GM20000 (cell line): ENCODE measurements around the gene CACNA2D1.

Experiments used
- DNase-seq: peaks from one replicate; pipeline ENCODE4 v3.0.0; 2012; ENCODE audit warnings: low spot score
- TF ChIP-seq, protein P1 (sequence below): IDR thresholded peaks from 2 replicates; pipeline ENCODE4 v1.5.1; 2012; ENCODE audit warnings: mild to moderate bottlenecking, control low read depth; ENCODE audit errors: extremely low read depth, missing control alignments

The CACNA2D1 gene

DNA sequence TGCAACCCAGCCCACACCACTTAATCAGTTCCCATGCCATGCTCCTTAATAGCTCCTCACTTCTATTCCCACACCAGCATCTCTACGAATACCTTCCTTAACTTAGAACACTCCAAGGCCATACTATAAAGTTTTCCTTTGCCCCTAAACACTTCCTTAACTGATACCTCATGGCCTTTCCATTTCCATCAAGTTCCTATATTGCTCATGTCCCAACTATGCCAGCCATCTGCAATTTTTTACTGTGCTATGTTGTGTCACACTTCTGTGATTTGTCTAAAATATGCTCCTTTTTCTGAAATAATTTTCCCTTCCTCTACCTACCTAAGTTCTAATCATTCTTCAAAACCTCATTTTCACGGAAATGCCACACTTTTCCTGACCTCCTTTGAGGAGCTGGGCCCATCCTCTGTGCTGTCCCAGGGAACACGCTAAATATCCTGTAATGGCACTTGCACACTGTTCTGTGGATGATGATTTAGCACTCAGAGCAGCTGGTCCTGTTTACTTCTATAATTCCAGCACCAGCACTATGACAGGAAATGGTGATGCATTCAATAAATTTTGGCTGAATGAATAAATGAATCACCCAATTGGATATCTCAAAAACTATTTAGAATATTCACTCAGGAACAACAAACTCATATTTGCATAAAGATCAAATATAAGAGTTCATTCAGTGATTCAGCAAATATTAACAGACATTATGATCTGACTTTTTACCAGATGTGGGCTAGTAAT is 407.3 kb downstream of the CACNA2D1 start:
- DNase-seq, result no peak

DNA sequence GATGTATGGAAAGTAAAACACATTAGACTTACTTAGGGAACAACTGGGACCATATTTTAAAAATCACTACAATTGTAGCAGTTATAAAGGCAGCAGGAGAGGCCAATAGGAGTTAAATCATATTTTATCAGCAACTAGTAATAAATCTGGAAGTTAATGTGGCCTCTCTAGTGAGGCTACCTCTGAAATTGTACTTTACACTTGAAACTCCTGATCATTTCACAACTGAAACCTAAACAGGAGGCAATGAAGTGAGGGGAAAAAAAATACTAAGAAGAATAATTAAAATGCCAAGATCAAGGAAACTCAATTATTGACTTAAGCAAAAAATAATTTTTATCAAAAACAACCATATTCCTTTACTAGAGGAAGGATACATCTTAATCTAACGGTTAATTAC is 408.1 kb downstream of the CACNA2D1 start:
- TF ChIP-seq, protein P1, sequence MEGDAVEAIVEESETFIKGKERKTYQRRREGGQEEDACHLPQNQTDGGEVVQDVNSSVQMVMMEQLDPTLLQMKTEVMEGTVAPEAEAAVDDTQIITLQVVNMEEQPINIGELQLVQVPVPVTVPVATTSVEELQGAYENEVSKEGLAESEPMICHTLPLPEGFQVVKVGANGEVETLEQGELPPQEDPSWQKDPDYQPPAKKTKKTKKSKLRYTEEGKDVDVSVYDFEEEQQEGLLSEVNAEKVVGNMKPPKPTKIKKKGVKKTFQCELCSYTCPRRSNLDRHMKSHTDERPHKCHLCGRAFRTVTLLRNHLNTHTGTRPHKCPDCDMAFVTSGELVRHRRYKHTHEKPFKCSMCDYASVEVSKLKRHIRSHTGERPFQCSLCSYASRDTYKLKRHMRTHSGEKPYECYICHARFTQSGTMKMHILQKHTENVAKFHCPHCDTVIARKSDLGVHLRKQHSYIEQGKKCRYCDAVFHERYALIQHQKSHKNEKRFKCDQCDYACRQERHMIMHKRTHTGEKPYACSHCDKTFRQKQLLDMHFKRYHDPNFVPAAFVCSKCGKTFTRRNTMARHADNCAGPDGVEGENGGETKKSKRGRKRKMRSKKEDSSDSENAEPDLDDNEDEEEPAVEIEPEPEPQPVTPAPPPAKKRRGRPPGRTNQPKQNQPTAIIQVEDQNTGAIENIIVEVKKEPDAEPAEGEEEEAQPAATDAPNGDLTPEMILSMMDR, result no peak
- no peak for DNase-seq

More for the DNA sequence above, 407.3 kb downstream of the CACNA2D1 start:
- TF ChIP-seq, protein P1, result no peak

DNA sequence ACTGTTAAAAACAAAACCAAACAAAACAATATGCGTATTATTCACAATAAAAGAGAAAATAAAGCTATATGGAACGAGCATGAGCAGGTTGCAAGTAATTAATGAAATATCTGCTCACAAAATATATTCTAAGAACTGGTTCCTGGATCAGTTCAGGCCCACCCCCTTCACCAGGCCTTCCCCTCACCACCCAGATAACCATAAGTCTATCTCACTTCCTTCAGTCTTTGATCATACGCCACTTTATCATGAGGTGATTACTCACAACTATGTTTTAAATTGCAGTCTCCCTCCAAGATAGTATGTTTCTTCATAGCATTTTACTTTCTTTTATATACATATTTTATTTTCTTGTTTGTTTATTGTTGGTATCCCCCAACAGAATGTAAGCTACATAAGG is 410.7 kb downstream of the CACNA2D1 start:
- DNase-seq, result no peak
- TF ChIP-seq, protein P1, result no peak

DNA sequence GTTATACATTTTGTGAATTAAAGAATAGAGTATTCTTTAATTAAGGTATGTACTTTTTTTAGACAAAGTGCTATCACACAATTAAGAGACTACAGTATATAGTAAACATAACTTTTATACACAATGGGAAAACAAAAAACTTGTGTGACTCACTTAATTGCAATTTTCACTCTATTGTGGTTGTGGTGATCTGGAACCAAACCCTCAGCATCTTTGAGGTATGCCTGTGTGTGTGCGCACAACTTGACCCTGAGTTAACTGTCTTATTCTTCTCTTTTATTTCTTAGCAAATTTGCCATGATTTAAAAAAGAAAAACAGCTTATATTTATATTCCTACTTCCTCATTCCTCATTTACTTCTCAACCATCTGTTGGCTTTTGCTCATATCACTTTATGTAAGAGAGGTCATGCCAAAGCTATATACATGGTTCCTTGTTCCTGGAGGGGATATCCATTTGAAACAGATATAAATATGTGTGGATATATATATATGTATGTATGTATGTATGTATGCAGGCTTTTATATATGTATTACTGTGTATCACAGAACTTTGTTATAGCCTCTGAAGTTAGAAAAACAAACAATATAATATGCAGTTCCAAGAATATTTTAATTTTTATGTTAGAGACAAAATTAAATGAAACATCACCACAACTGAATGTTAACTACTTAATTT is 414.2 kb downstream of the CACNA2D1 start:
- DNase-seq, result no peak
- TF ChIP-seq, protein P1, result no peak

DNA sequence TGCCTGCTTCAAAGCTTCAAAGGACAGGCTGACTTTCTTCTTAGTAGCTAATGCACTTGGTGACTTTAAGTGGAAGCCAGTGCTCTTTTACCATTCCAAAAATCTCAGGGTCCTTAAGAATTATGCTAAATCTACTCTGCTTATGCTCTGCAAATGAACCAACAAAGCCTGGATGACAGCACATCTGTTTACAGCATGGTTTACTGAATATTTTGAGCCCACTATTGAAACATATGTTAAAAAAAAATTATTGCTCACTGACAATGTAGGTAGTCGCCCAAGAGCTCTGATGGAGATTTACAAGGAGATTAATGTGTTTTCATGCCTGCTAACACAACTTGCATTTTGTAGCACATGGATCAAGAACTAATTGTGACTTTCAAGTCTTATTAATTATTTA is 415.5 kb downstream of the CACNA2D1 start:
- DNase-seq, result no peak
- TF ChIP-seq, protein P1, result no peak

DNA sequence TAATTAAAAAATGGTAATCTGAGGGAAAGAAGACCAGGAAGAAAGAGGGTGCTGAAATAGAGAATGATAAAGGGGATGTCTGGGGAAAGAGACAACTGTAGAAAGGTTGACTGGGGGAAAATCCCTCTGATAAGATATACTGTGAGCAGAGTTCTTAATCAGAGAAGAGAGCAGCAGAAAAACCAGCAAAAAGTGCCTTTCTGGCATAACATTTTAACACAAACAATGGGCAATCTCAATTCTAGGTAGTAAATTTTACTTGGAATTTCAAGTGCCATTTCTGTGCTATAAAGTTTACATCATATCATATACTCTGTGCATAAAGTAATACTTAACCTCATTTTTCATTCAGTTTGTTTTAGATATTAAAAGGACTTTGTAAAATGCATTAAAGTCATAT is 421.9 kb downstream of the CACNA2D1 start:
- no peak for DNase-seq
- TF ChIP-seq, protein P1, result no peak

DNA sequence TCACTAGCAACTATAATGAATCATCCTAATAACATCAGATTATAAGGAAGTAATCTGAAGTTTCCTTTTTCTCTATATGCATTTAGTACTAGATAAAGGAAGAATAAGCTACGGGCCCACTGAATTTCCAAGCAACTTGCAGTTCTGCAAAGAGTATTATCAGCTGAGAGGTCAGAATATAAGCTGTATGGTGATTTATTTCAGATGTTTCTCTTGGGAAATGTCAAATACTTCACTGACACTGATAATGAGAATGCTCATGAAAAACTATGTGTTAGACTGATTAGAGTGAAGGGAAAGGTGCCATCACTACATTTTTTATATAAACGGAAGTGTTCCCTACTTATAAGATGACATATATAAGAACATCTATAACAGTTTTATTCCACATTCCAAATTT is 422.5 kb downstream of the CACNA2D1 start:
- DNase-seq, result no peak
- TF ChIP-seq, protein P1, result no peak
